ENCODE measurements around the gene LRRC1.

The LRRC1 gene

DNA sequence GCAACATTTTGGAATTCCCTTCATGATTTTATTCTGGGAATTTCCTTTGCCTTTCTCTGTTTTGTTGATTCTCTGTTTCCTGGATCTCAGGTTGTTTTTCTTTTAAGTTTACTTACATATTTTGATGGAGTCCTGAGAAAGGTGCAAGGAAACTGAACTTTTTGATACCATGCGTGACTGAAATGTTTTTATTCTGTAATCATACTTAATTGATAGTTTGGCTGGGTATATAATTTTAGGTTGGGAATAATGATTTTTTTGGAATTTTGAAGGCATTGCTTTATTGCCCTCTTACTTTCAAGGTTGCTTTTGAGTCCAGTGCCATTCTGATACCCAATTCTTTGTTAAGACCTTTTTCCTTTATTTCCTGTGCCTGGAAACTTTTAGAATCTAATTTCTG lies 45.2 kb downstream of the LRRC1 start:
- no peak for TF ChIP-seq CTCF (IDR thresholded peaks at IDR 0.05; ENCODE audit: low read length, missing control alignments)
- DNase-seq (ENCODE audit: low read depth) = no peak
- H3K4me3 ChIP-seq (replicated peaks; ENCODE audit: low read depth, low read length) = no peak overlapping the region

DNA sequence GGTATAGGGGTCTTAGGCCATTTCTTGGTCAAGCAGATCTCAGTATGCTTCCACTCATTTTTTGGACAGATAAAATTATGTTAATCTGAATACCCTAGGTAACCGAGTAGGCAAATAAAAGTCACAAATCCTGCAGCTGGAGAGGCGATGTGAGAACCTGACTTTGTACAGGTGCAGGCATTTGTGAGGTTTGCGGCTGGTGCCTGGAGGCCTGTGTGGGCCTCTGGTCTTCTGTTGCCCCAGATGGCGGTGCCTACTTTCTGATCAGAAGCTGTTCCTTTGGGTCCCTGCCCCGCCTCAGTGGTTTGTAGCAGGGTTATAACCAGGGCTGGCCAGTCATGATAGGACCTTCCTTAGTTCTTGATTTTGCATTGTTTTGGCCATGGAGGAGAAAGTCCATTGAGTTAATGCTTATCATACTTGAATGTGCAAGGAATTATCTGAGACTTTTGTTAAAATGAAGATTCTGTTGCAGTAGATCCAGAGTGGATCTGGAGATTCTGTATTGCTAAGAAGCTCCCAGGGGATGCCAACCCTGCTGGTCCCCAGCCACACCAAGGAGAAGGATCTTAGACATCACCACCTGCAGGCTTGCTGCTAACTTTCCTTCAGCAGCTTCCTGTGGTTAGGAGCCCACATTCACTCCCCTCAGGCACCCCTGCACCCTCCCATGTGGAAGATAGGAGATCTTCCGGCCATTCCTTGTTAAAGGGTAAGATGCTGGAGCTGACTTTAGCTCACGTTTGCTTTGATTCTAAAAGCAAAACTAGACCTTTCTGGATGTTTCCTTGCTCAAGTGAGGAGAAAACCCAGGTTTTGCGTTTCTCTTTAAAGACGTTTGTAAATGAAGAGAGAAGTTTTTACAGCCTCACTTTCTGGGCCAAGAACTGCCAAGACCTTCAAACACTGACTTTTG lies 50.7 kb downstream of the LRRC1 start:
- TF ChIP-seq CTCF (IDR thresholded peaks at IDR 0.05; ENCODE audit: low read length, missing control alignments) = no peak
- H3K4me3 ChIP-seq (replicated peaks; ENCODE audit: low read depth, low read length) = no peak overlapping the region
- DNase-seq (ENCODE audit: low read depth) = no peak

- no peak for DNase-seq (ENCODE audit: low read depth)
- no peak overlapping the region for H3K4me3 ChIP-seq (replicated peaks; ENCODE audit: low read depth, low read length)
- no peak for TF ChIP-seq CTCF (IDR thresholded peaks at IDR 0.05; ENCODE audit: low read length, missing control alignments)
Observed at GRCh38 chr6:53846250-53846649, 51.4 kb downstream of the LRRC1 start.

- no peak for TF ChIP-seq CTCF (IDR thresholded peaks at IDR 0.05; ENCODE audit: low read length, missing control alignments)
- DNase-seq (ENCODE audit: low read depth) = no peak
- H3K4me3 ChIP-seq (replicated peaks; ENCODE audit: low read depth, low read length) = no peak overlapping the region
Observed at GRCh38 chr6:53847796-53848314, 53.0 kb downstream of the LRRC1 start.

DNA sequence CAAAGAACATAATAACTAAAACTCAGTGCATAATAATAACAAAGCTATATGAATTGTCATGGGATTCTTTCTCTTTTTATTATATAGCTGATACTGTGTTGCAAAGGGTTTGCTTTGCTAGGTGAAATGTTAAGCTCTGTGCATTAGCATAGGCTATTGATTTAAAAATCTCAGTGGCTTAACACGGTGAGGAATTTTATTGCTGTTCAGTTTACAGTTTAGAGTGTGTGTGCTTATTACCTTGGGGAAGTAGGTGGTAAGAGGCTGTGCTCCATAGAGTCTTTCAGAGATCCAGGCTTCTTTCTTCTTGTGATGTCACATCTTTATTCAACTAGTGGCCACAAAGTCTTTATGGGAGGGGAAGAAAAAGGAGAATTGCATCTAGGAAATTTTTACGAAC lies 55.7 kb downstream of the LRRC1 start:
- no peak for TF ChIP-seq CTCF (IDR thresholded peaks at IDR 0.05; ENCODE audit: low read length, missing control alignments)
- DNase-seq (ENCODE audit: low read depth) = no peak
- no peak overlapping the region for H3K4me3 ChIP-seq (replicated peaks; ENCODE audit: low read depth, low read length)

- no peak for DNase-seq (ENCODE audit: low read depth)
- TF ChIP-seq CTCF (IDR thresholded peaks at IDR 0.05; ENCODE audit: low read length, missing control alignments) = no peak
- H3K4me3 ChIP-seq (replicated peaks; ENCODE audit: low read depth, low read length) = no peak overlapping the region
Observed at GRCh38 chr6:53851561-53851960, 56.8 kb downstream of the LRRC1 start.
